Uterine smooth muscle cell (primary cell): ENCODE data around the gene RABGAP1L. TPM values are rescaled to one million over a fixed set of nuclear protein-coding genes. Genes with fewer than 3 reads are reported as not detected.

Source experiments
- total RNA-seq: library from RNA; depleted of rRNA; stranded (reverse); fragments of >200 nt; gene quantifications from 2 replicates; pipeline ENCODE4 v1.2.3, GENCODE V29; 2014

Gene RABGAP1L
- total RNA-seq = 37.4 and 47.9 TPM in 2 replicates

GRCh38 chr1:174159252-174160108, at the start of gene RABGAP1L:
Gene RABGAP1L (plus strand): TSS chr1:174159520.

GRCh38 chr1:174447866-174448530, 288.7 kb downstream of the RABGAP1L start, which contains the start of gene GPR52:
Gene GPR52 (plus strand): TSS chr1:174447964. CDS start chr1:174448112, 148 bp downstream.

GRCh38 chr1:174999936-175000696, 840.8 kb downstream of the RABGAP1L start, which contains the start of gene CACYBP:
Gene CACYBP (plus strand): TSS chr1:174999947. CDS start chr1:175000181, 234 bp downstream.

GRCh38 chr1:175023043-175023921, 864.0 kb downstream of the RABGAP1L start, which contains the start of gene MRPS14:
Gene MRPS14 (minus strand): TSS chr1:175023425. CDS start chr1:175023408, 17 bp downstream.

Other genes starting within 250 kb of the RABGAP1L start
- 0.12 TPM in 1 of 2 replicates, not detected in the other for gene SERPINC1, start 242.2 kb upstream of the RABGAP1L start, total RNA-seq
- gene RC3H1, start 137.2 kb upstream of the RABGAP1L start, total RNA-seq = 16.6 and 16.7 TPM in 2 replicates